ENCODE results near the gene PHTF2. TPM values are rescaled to one million over a fixed set of nuclear protein-coding genes. Genes with fewer than 3 reads are reported as not detected.

Gene PHTF2
- total and polyA plus RNA-seq, 2 donors (not counting 3 experiments of a cell fraction or from before 2014, with no cell fraction given), result 13.3 to 21.4 TPM

- FAIRE-seq (no peak), DNase-seq (ENCODE audit: low read depth, low spot score) (no peak)
- Histone ChIP-seq H2AFZ (ENCODE audit: low read depth, low read length) (no peak overlapping the region), H3K79me2 (ENCODE audit: control insufficient read depth, insufficient read depth, low read length) (no peaks in the 10 kb centered on the region), H3K36me3 (ENCODE audit: control insufficient read depth in 2 of 2, extremely low read depth in 1 of 2, insufficient read depth in 2 of 2, low read length in 2 of 2) (no peaks in the 10 kb centered on the region), H3K9me3 (replicated peaks; ENCODE audit: control insufficient read depth, insufficient read depth, low read length) (no peaks in the 10 kb centered on the region), H3K4me3 (replicated peaks in 1 of 3; ENCODE audit: insufficient read depth in 1 of 3, low read depth in 1 of 3, low read length in 3 of 3) (no peak overlapping the region), H3K9ac (replicated peaks; ENCODE audit: extremely low read depth, insufficient read depth, low read length) (no peak overlapping the region), H3K9me1 (replicated peaks; ENCODE audit: control insufficient read depth, extremely low read depth, insufficient read depth, low read length) (no peaks in the 10 kb centered on the region), H4K20me1 (replicated peaks; ENCODE audit: control insufficient read depth, extremely low read depth, insufficient read depth, low read length) (no peaks in the 10 kb centered on the region), H3K4me2 (ENCODE audit: insufficient read depth, low read length) (no peak overlapping the region), H3K27ac (ENCODE audit: insufficient read depth, low read depth, low read length) (no peak overlapping the region), H3K27me3 (ENCODE audit: control insufficient read depth in 2 of 2, insufficient read depth in 2 of 2, low read length in 2 of 2) (no peaks in the 10 kb centered on the region), H3K4me1 (ENCODE audit: control insufficient read depth, extremely low read depth, insufficient read depth, low read length) (no peaks in the 10 kb centered on the region)
- TF ChIP-seq POLR2AphosphoS5 (IDR thresholded peaks at IDR 0.05; ENCODE audit: insufficient read depth, low read depth, low read length), result no peak
- TF ChIP-seq JUN (IDR thresholded peaks at IDR 0.05; ENCODE audit: borderline replicate concordance, insufficient read depth, insufficient read length, low read depth), result no peak
- TF ChIP-seq POLR2A (IDR thresholded peaks at IDR 0.05; ENCODE audit: low read depth, low read length), result no peak
- TF ChIP-seq EZH2 (IDR thresholded peaks at IDR 0.05; ENCODE audit: borderline replicate concordance, low read depth, low read length, severe bottlenecking), result no peak
- no peak for TF ChIP-seq FOS (IDR thresholded peaks at IDR 0.05; ENCODE audit: borderline replicate concordance, insufficient read depth, low read length)
- no peak for TF ChIP-seq GATA2 (IDR thresholded peaks at IDR 0.05; ENCODE audit: insufficient read depth, insufficient read length, low read depth, low read length)
- TF ChIP-seq MYC (IDR thresholded peaks at IDR 0.05; ENCODE audit: low read depth, low read length), result no peak
- TF ChIP-seq, protein P1, sequence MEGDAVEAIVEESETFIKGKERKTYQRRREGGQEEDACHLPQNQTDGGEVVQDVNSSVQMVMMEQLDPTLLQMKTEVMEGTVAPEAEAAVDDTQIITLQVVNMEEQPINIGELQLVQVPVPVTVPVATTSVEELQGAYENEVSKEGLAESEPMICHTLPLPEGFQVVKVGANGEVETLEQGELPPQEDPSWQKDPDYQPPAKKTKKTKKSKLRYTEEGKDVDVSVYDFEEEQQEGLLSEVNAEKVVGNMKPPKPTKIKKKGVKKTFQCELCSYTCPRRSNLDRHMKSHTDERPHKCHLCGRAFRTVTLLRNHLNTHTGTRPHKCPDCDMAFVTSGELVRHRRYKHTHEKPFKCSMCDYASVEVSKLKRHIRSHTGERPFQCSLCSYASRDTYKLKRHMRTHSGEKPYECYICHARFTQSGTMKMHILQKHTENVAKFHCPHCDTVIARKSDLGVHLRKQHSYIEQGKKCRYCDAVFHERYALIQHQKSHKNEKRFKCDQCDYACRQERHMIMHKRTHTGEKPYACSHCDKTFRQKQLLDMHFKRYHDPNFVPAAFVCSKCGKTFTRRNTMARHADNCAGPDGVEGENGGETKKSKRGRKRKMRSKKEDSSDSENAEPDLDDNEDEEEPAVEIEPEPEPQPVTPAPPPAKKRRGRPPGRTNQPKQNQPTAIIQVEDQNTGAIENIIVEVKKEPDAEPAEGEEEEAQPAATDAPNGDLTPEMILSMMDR (IDR thresholded peaks at IDR 0.05; ENCODE audit: extremely low read depth in 1 of 2, insufficient read depth in 1 of 2, low read depth in 1 of 2, low read length in 2 of 2), result no peak
- TF ChIP-seq, protein P2, sequence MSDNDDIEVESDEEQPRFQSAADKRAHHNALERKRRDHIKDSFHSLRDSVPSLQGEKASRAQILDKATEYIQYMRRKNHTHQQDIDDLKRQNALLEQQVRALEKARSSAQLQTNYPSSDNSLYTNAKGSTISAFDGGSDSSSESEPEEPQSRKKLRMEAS (IDR thresholded peaks at IDR 0.05; ENCODE audit: insufficient read depth, insufficient read length), result no peak
- ChIA-PET POLR2A (no interaction called here), CTCF (interaction anchor here (0.7 kb wide), 1 partner anchor 81 kb away, joined by 3 read pairs; no protein-coding TSS in a partner anchor)
- dilution Hi-C loops (cut with MboI; ENCODE audit: extremely low pct_ligation_motif_present, low sequenced_read_pairs), result no loop called here
- no TSS peak for BruUV-seq (replicated peaks)
- intact Hi-C loops (cut with micrococcal nuclease), result no loop called here
These were observed 160.5 kb downstream of the PHTF2 start for GRCh38 chr7:77959080-77959479.
